ENCODE measurements around the gene METTL13. TPM values are rescaled to one million over a fixed set of nuclear protein-coding genes. Genes with fewer than 3 reads are reported as not detected.

METTL13 gene
- total and polyA plus RNA-seq, 2 of the 4 experiments (the other 2 are of a cell fraction) = 25.1 to 26.3 TPM

DNA sequence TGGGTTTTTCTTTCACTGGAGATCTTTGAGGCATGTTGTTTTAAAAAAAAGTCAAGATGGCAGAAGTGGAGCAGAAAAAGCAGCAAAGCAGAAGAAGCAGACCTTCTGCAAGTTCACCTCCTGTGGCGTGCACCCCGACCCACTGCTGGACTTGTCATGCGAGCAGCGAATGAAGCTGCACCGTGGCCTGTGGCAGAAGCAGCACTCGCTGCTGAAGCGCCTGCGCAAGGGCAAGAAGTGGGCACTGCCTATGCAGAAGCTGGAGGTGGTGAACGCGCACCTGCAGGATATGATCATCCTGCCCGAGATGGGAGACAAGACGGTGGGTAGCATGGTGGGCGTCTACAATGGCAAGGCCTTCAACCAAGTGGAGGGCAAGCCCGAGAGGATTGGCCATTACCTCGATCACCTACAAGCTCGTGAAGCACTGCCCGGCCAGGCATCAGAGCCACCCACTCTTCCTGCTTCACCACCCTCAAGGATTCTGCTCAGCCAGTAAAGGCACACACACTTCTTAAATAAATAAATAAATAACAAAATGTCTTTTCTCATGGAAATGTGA lies 22.1 kb downstream of the METTL13 start:
- H3K4ac ChIP-seq (ENCODE audit: low read depth, low read length) = no peak overlapping the region
- no peak overlapping the region for H2BK20ac ChIP-seq (ENCODE audit: low read depth, low read length)
- DNase-seq = no peak
- H3K23ac ChIP-seq (ENCODE audit: low read depth, low read length) = no peak overlapping the region
- dilution Hi-C loops (cut with HindIII; ENCODE audit: low sequenced_read_pairs, unreplicated experiment) (no loop called here), in situ Hi-C loops (cut with MboI; ENCODE audit: low sequenced_read_pairs) (loop anchor here (25.0 kb wide), 1 partner anchor 609 kb away; the partner anchor contains the start of gene C1orf105), intact Hi-C loops (cut with micrococcal nuclease) (loop anchor here (5.0 kb wide), 2 partner anchors 156 to 599 kb away; no protein-coding TSS in a partner anchor)
- H3K79me1 ChIP-seq (ENCODE audit: low read depth in 1 of 2, low read length in 2 of 2) = no peaks in the 10 kb centered on the region
- no peak overlapping the region for H2BK120ac ChIP-seq (ENCODE audit: low read depth, low read length)
- no TSS peak for BruUV-seq (replicated peaks)
- no peaks in the 10 kb centered on the region for H4K20me1 ChIP-seq (ENCODE audit: insufficient read depth, low read length)
- no peak overlapping the region for H2BK15ac ChIP-seq (ENCODE audit: low read depth, low read length)
- no peak overlapping the region for H3K4me3 ChIP-seq (ENCODE audit: insufficient read depth, low read depth, low read length)
- no peak overlapping the region for H3K56ac ChIP-seq (ENCODE audit: extremely low read depth, insufficient read depth, low read length)
- H4K5ac ChIP-seq (ENCODE audit: low read depth, low read length) = no peak overlapping the region
- no peak overlapping the region for H2AK9ac ChIP-seq (replicated peaks; ENCODE audit: low read depth, low read length, poor library complexity)
- H3K27ac ChIP-seq (ENCODE audit: insufficient read depth, low read length) = no peak overlapping the region
- no peaks in the 10 kb centered on the region for H3K27me3 ChIP-seq (ENCODE audit: control insufficient read depth, insufficient read depth, low read length)
- no peak overlapping the region for H3K9ac ChIP-seq (ENCODE audit: low read depth, low read length)
- no peak overlapping the region for H3K14ac ChIP-seq (replicated peaks; ENCODE audit: low read depth, low read length)
- peaks cover 4% of the 10 kb centered on the region; the same call in 1 of the 2 replicates for H3K4me1 ChIP-seq (ENCODE audit: control insufficient read depth, insufficient read depth, low read length)
- no peaks in the 10 kb centered on the region for H3K36me3 ChIP-seq (ENCODE audit: control insufficient read depth, insufficient read depth, low read length)
- H3K4me2 ChIP-seq (ENCODE audit: low read depth, low read length) = no peak overlapping the region
- POLR2A ChIA-PET (ENCODE audit: unreplicated experiment) = no interaction called here
- no peak overlapping the region for H4K8ac ChIP-seq (ENCODE audit: low read depth in 2 of 2, low read length in 2 of 2)
- WGBS, 2 experiments (ENCODE audit: extremely low coverage in 2 of 2, insufficient read length in 1 of 2) = 98% methylated on average over 12 of the region's 17 CpGs; no CpG with 5 or more reads in 1 of the 2 experiments
- CTCF ChIA-PET = interaction anchor here (0.6 to 6.9 kb wide), 2 partner anchors 181 to 343 kb away, joined by 3 to 138 read pairs; no protein-coding TSS in a partner anchor
- no peak for TF ChIP-seq RFX5 (IDR thresholded peaks at IDR 0.05; ENCODE audit: low read depth, low read length)
- no peak for TF ChIP-seq CEBPB (IDR thresholded peaks at IDR 0.05; ENCODE audit: low read depth, low read length)
- TF ChIP-seq MAZ (IDR thresholded peaks at IDR 0.05; ENCODE audit: borderline replicate concordance, low read depth, low read length) = no peak
- TF ChIP-seq, protein P1, sequence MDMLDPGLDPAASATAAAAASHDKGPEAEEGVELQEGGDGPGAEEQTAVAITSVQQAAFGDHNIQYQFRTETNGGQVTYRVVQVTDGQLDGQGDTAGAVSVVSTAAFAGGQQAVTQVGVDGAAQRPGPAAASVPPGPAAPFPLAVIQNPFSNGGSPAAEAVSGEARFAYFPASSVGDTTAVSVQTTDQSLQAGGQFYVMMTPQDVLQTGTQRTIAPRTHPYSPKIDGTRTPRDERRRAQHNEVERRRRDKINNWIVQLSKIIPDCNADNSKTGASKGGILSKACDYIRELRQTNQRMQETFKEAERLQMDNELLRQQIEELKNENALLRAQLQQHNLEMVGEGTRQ (IDR thresholded peaks at IDR 0.05; ENCODE audit: low read depth, low read length) = no peak
- TF ChIP-seq BHLHE40 (IDR thresholded peaks at IDR 0.05; ENCODE audit: low read depth, low read length) = no peak
- TF ChIP-seq, protein P2, sequence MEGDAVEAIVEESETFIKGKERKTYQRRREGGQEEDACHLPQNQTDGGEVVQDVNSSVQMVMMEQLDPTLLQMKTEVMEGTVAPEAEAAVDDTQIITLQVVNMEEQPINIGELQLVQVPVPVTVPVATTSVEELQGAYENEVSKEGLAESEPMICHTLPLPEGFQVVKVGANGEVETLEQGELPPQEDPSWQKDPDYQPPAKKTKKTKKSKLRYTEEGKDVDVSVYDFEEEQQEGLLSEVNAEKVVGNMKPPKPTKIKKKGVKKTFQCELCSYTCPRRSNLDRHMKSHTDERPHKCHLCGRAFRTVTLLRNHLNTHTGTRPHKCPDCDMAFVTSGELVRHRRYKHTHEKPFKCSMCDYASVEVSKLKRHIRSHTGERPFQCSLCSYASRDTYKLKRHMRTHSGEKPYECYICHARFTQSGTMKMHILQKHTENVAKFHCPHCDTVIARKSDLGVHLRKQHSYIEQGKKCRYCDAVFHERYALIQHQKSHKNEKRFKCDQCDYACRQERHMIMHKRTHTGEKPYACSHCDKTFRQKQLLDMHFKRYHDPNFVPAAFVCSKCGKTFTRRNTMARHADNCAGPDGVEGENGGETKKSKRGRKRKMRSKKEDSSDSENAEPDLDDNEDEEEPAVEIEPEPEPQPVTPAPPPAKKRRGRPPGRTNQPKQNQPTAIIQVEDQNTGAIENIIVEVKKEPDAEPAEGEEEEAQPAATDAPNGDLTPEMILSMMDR (conservative IDR thresholded peaks at IDR 0.05; ENCODE audit: low read depth, low read length) = no peak
- no peak for TF ChIP-seq NFE2L2 (IDR thresholded peaks at IDR 0.05; ENCODE audit: low read depth, low read length)
- TF ChIP-seq CHD1 (IDR thresholded peaks at IDR 0.05; ENCODE audit: low read depth, low read length) = no peak
- no peak for TF ChIP-seq RAD21 (IDR thresholded peaks at IDR 0.05; ENCODE audit: low read length)
- no peak for TF ChIP-seq FOS (IDR thresholded peaks at IDR 0.05; ENCODE audit: low read depth, low read length)
- TF ChIP-seq POLR2A (IDR thresholded peaks at IDR 0.05; ENCODE audit: low read depth, low read length) = no peak
- TF ChIP-seq MAFK (IDR thresholded peaks at IDR 0.05; ENCODE audit: low read depth, low read length) = no peak
- TF ChIP-seq ELK1 (IDR thresholded peaks at IDR 0.05; ENCODE audit: borderline replicate concordance, low read depth, low read length) = no peak
- no peak for TF ChIP-seq MXI1 (IDR thresholded peaks at IDR 0.05; ENCODE audit: borderline replicate concordance, low read depth, low read length)
- no peak for ATAC-seq (ENCODE audit: low read depth)
- peak overlapping the region; percentile 23 for H2AFZ ChIP-seq (replicated peaks; ENCODE audit: low read length, poor library complexity)
- H4K91ac ChIP-seq (ENCODE audit: insufficient read depth, low read depth, low read length) = no peak overlapping the region
- no peaks in the 10 kb centered on the region for H3K9me3 ChIP-seq (ENCODE audit: control insufficient read depth, insufficient read depth, low read length)
- no peak overlapping the region for H2BK5ac ChIP-seq (ENCODE audit: low read depth, low read length, poor library complexity, severe bottlenecking)
- H2AK5ac ChIP-seq (ENCODE audit: low read depth, low read length) = no peak overlapping the region
- H3K9me1 ChIP-seq (ENCODE audit: insufficient read depth, low read length) = no peaks in the 10 kb centered on the region; the same call in 1 of the 2 replicates
- no peak overlapping the region for H3K18ac ChIP-seq (ENCODE audit: low read depth, low read length)
